ENCODE results near the gene PPP5C. TPM values are rescaled to one million over a fixed set of nuclear protein-coding genes. Genes with fewer than 3 reads are reported as not detected.
A peak's percentile ranks its signal among the peaks of the same experiment; 100 is the strongest.
"Not testable (repeated sequence)": the region's sequence is repeated elsewhere in the genome, so short reads cannot be mapped to it uniquely, and the experiment has no call there.

Gene PPP5C
- total and polyA plus RNA-seq, 3 experiments from 2014 or later, result 38.7 to 124 (median 124) TPM

DNA sequence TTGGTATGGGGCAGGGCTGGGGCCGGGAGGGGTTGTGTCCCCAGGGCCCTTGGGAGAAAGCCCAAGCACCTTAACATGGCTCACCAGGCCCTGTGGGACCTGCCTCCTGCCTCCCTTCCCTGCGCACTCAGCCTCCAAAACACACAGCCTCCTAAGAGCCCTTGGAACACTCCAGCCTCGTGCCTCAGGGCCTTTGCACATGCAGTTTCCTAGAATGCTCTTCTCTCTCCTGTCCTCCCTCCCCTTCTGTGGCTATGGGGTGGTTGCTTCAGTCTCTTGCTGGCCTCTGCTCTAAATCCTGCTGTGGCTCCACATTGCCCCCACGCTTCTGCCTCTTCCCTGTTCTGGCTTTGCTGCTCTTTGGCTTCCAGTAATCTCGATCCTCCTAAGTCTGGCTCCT, 26.3 kb upstream of the PPP5C start:
- Histone ChIP-seq H3K9me3 (ENCODE audit: low read length) (no peaks in the 10 kb centered on the region), H3K36me3 (ENCODE audit: insufficient read depth, low read length) (no peaks in the 10 kb centered on the region), H3K4me1 (ENCODE audit: insufficient read depth, low read length) (no peaks in the 10 kb centered on the region), H3K27me3 (ENCODE audit: insufficient read depth, low read length, poor library complexity, severe bottlenecking) (no peaks in the 10 kb centered on the region), H3K27ac (ENCODE audit: low read depth, low read length) (no peak overlapping the region), H3K4me3 (ENCODE audit: low read length) (no peak overlapping the region)
- H3K9me3 Mint-ChIP-seq, result peaks cover 0 to 4% (median 2%) of the 10 kb centered on the region in 5 donors
- H3K27me3 Mint-ChIP-seq, result peaks cover 0 to 5% of the 10 kb centered on the region in 2 donors
- H3K4me3 Mint-ChIP-seq, result no peak overlapping the region
- no peaks in the 10 kb centered on the region for H3K4me1 Mint-ChIP-seq
- peaks cover 0 to 4% (median 0%) of the 10 kb centered on the region in 3 donors for H3K36me3 Mint-ChIP-seq
- DNase-seq, result no peak
- POLR2A ChIA-PET, result no interaction called here
- peak overlapping the region in 1 of 8 donors; percentile 13 for H3K27ac Mint-ChIP-seq
- CTCF ChIA-PET, result no interaction called here

DNA sequence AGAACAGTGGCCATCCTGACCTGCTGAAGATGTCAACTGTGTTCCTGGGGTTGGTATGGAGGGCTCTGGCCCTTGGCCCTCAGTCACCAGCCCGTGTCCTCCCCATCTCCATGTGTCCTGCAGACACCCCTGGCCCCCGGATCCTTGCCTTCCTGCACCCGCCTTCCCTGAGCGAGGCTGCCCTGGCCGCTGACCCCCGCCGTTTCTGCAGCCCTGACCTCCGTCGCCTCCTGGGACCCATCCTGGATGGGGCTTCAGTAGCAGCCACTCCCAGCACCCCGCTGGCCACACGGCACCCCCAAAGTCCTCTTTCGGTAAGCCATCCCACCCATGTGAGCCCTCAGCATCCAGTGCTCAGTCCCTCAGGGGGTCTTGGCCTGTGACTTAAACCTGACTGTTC, 25.2 kb upstream of the PPP5C start:
- Histone ChIP-seq H3K27me3 (ENCODE audit: insufficient read depth, low read length, poor library complexity, severe bottlenecking) (no peaks in the 10 kb centered on the region), H3K27ac (ENCODE audit: low read depth, low read length) (no peak overlapping the region), H3K4me3 (ENCODE audit: low read length) (no peak overlapping the region), H3K4me1 (ENCODE audit: insufficient read depth, low read length) (no peaks in the 10 kb centered on the region), H3K36me3 (ENCODE audit: insufficient read depth, low read length) (no peaks in the 10 kb centered on the region), H3K9me3 (ENCODE audit: low read length) (no peaks in the 10 kb centered on the region)
- H3K9me3 Mint-ChIP-seq, result peaks cover 3 to 14% (median 12%) of the 10 kb centered on the region in 5 donors
- ChIA-PET CTCF (no interaction called here), POLR2A (no interaction called here)
- DNase-seq, result no peak
- peaks cover 0 to 15% (median 0%) of the 10 kb centered on the region in 3 donors for H3K36me3 Mint-ChIP-seq
- H3K27me3 Mint-ChIP-seq, result peaks cover 0 to 5% of the 10 kb centered on the region in 2 donors
- no peak overlapping the region for H3K27ac Mint-ChIP-seq
- H3K4me1 Mint-ChIP-seq, result no peaks in the 10 kb centered on the region
- H3K4me3 Mint-ChIP-seq, result no peak overlapping the region

DNA sequence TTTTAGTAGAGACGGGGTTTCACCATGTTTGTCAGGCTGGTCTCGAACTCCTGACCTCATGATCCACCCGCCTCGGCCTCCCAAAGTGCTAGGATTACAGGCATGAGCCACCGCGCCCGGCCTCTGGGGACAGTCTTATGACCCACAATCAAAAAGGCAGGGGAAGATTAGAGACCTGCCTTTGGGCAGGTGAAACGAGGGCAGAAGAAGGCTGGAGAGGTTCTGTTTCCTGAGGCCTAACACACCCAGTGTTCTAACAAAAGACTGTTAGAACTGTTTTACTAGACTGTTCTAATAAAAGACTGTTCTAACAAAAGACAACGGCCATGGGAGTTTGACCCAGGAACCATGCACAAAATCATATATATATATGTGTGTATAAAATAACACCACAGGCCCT, 23.7 kb upstream of the PPP5C start:
- H3K27ac ChIP-seq (ENCODE audit: low read depth, low read length); H3K36me3 ChIP-seq (ENCODE audit: insufficient read depth, low read length); H3K4me3 ChIP-seq (ENCODE audit: low read length); H3K27me3 ChIP-seq (ENCODE audit: insufficient read depth, low read length, poor library complexity, severe bottlenecking); CTCF ChIA-PET; H3K4me1 ChIP-seq (ENCODE audit: insufficient read depth, low read length); DNase-seq; H3K27me3 Mint-ChIP-seq; H3K4me1 Mint-ChIP-seq; H3K27ac Mint-ChIP-seq; H3K9me3 ChIP-seq (ENCODE audit: low read length); H3K4me3 Mint-ChIP-seq; POLR2A ChIA-PET: not testable (repeated sequence)
- peaks cover 11 to 25% (median 24%) of the 10 kb centered on the region in 5 donors for H3K9me3 Mint-ChIP-seq
- H3K36me3 Mint-ChIP-seq, result peaks cover 0 to 21% (median 0%) of the 10 kb centered on the region in 3 donors

DNA sequence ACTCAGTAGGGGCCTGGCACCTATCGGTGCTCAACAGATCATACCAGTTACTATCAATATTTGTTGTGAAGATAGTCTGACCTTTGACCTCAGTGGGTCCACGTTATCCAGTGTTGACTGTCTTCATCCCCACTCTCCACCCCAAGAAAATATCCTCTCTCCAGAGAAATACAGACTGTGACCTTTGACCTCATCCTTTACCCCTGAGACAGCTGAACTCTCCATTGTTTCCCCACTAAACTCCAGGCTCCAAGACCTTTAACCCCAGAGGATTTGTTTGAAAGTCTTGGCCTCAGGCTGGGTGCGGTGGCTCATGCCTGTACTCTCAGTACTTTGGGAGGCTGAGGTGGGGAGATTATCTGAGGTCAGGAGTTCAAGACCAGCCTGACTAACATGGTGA, 22.6 kb upstream of the PPP5C start:
- DNase-seq, result no peak
- H3K4me3 ChIP-seq (ENCODE audit: low read length), result no peak overlapping the region
- no peaks in the 10 kb centered on the region for H3K4me1 ChIP-seq (ENCODE audit: insufficient read depth, low read length)
- Mint-ChIP-seq H3K27me3 (peaks cover 0 to 2% of the 10 kb centered on the region in 2 donors), H3K27ac (no peak overlapping the region), H3K36me3 (peaks cover 0 to 25% (median 3%) of the 10 kb centered on the region in 3 donors), H3K9me3 (peaks cover 15 to 32% (median 31%) of the 10 kb centered on the region in 5 donors), H3K4me1 (no peaks in the 10 kb centered on the region), H3K4me3 (no peak overlapping the region)
- H3K27ac ChIP-seq (ENCODE audit: low read depth, low read length), result no peak overlapping the region
- H3K9me3 ChIP-seq (ENCODE audit: low read length), result peaks cover 8% of the 10 kb centered on the region
- no peaks in the 10 kb centered on the region for H3K36me3 ChIP-seq (ENCODE audit: insufficient read depth, low read length)
- CTCF ChIA-PET, result no interaction called here
- H3K27me3 ChIP-seq (ENCODE audit: insufficient read depth, low read length, poor library complexity, severe bottlenecking), result no peaks in the 10 kb centered on the region
- POLR2A ChIA-PET, result no interaction called here

DNA sequence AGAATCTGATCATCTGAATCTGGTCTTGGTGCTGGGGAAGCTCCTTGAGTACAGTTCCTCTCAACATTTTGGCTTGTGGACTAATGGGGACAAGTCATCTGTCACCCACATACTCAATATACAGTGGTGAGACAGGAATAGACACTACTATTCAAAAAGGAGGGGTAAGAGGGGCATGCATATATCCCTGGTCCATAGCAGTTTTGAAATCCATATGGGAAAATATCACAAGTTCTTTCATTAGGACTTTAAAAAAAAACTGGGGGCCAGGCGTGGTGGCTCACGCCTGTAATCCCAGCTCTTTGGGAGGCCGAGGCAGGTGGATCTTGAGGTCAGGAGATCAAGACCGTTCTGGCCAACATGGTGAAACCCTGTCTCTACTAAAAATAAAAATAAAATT, 20.3 kb upstream of the PPP5C start:
- no peak overlapping the region for H3K4me3 ChIP-seq (ENCODE audit: low read length)
- H3K4me3 Mint-ChIP-seq, result no peak overlapping the region
- H3K9me3 ChIP-seq (ENCODE audit: low read length), result peaks cover 8% of the 10 kb centered on the region
- no peaks in the 10 kb centered on the region for H3K36me3 ChIP-seq (ENCODE audit: insufficient read depth, low read length)
- H3K4me1 ChIP-seq (ENCODE audit: insufficient read depth, low read length), result no peaks in the 10 kb centered on the region
- POLR2A ChIA-PET, result no interaction called here
- no peak for DNase-seq
- peaks cover 0 to 29% (median 3%) of the 10 kb centered on the region in 3 donors for H3K36me3 Mint-ChIP-seq
- no peaks in the 10 kb centered on the region for H3K27me3 ChIP-seq (ENCODE audit: insufficient read depth, low read length, poor library complexity, severe bottlenecking)
- CTCF ChIA-PET, result interaction anchor here (0.5 kb wide), 1 partner anchor 96 kb away, joined by 3 read pairs; no protein-coding TSS in a partner anchor
- H3K4me1 Mint-ChIP-seq, result no peaks in the 10 kb centered on the region
- peaks cover 2 to 10% of the 10 kb centered on the region in 2 donors for H3K27me3 Mint-ChIP-seq
- H3K27ac Mint-ChIP-seq, result no peak overlapping the region
- H3K9me3 Mint-ChIP-seq, result peaks cover 15 to 37% (median 33%) of the 10 kb centered on the region in 5 donors
- no peak overlapping the region for H3K27ac ChIP-seq (ENCODE audit: low read depth, low read length)

DNA sequence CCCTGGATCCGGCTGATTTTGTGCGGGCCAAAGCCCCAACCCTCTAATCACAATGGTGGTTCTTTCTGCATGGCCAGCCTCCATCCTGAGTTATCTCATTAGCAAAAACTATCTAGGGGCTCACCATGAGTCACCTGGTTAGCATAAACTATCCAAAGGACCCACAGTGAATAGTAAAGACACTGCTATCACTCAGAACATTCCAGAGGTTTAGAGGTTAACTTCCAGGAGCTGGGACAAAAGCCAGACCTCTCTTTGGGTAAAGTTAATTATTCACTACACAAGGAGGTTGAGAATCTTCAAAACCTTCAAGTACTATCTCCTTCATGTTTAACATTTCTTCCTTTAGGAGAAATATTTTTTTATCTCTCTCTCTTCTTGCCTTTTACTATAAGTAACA, 18.8 kb upstream of the PPP5C start:
- Histone ChIP-seq H3K36me3 (ENCODE audit: insufficient read depth, low read length) (no peaks in the 10 kb centered on the region), H3K4me3 (ENCODE audit: low read length) (no peak overlapping the region), H3K9me3 (ENCODE audit: low read length) (peaks cover 8% of the 10 kb centered on the region), H3K4me1 (ENCODE audit: insufficient read depth, low read length) (no peaks in the 10 kb centered on the region), H3K27ac (ENCODE audit: low read depth, low read length) (no peak overlapping the region), H3K27me3 (ENCODE audit: insufficient read depth, low read length, poor library complexity, severe bottlenecking) (no peaks in the 10 kb centered on the region)
- Mint-ChIP-seq H3K27ac (no peak overlapping the region), H3K27me3 (peaks cover 2 to 10% of the 10 kb centered on the region in 2 donors), H3K4me3 (no peak overlapping the region), H3K9me3 (peaks cover 15 to 37% (median 33%) of the 10 kb centered on the region in 5 donors), H3K4me1 (no peaks in the 10 kb centered on the region), H3K36me3 (peaks cover 0 to 29% (median 3%) of the 10 kb centered on the region in 3 donors)
- no peak for DNase-seq
- ChIA-PET POLR2A (no interaction called here), CTCF (no interaction called here)

DNA sequence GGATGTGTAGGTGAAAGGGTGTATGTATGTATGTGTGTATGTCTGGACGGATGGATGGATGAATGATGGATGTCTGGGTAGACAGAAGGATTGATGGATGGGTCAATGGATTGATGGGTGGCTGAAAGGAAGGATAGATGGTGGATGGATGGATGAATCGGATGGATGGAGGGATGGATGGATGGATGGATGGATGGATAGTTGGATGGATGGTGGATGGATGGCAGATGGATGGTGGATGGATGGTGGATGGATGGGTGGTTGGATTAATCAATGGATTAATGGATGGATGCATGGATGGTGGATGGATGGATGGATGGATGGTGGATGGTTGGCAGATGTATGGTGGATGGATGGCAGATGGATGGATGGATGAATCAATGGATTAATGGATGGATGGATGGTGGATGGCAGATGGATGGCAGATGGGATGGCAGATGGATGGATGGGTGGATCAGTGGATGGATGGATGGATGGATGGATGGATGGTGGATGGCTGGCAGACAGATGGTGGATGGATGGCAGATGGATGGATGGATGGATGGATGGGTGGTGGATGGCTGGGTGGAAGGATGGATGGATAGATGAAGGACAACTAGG, 16.5 kb upstream of the PPP5C start:
- no peak overlapping the region for H3K27ac Mint-ChIP-seq
- ChIA-PET POLR2A (no interaction called here), CTCF (no interaction called here)
- Histone ChIP-seq H3K9me3 (ENCODE audit: low read length) (peaks cover 8% of the 10 kb centered on the region), H3K27ac (ENCODE audit: low read depth, low read length) (no peak overlapping the region), H3K27me3 (ENCODE audit: insufficient read depth, low read length, poor library complexity, severe bottlenecking) (no peaks in the 10 kb centered on the region), H3K4me1 (ENCODE audit: insufficient read depth, low read length) (no peaks in the 10 kb centered on the region), H3K36me3 (ENCODE audit: insufficient read depth, low read length) (no peaks in the 10 kb centered on the region), H3K4me3 (ENCODE audit: low read length) (no peak overlapping the region)
- no peak overlapping the region for H3K4me3 Mint-ChIP-seq
- H3K27me3 Mint-ChIP-seq, result peaks cover 2 to 10% of the 10 kb centered on the region in 2 donors
- peaks cover 0 to 26% (median 3%) of the 10 kb centered on the region in 3 donors for H3K36me3 Mint-ChIP-seq
- no peaks in the 10 kb centered on the region for H3K4me1 Mint-ChIP-seq
- DNase-seq, result no peak
- peaks cover 15 to 36% (median 32%) of the 10 kb centered on the region in 5 donors for H3K9me3 Mint-ChIP-seq

DNA sequence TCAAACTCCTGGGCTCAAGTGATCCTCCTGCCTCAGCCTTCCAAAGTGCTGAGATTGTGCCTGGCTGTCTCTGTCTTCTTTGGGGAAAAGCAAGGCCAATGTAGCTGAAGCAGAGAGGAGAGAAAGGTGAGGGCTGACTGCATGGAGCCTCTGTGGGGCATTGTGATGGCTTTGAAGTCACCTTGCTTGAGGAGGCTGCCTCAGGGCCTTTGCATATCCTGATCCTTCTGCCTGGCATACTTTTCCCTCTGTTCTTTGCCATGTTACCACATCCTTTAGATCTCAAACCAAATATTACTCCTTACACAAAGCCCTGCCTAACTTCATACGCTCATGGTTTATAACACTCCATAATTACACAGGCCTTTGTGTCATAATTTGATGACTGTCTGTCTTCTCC, 9.4 kb upstream of the PPP5C start:
- H3K9me3 Mint-ChIP-seq, result no peaks in the 10 kb centered on the region
- CTCF ChIA-PET, result no interaction called here

More for the DNA sequence above, 9.4 kb upstream of the PPP5C start:
- Mint-ChIP-seq H3K4me1 (no peaks in the 10 kb centered on the region), H3K36me3 (no peaks in the 10 kb centered on the region), H3K27ac (no peak overlapping the region), H3K4me3 (no peak overlapping the region), H3K27me3 (peaks cover 3 to 7% of the 10 kb centered on the region in 2 donors)
- no peaks in the 10 kb centered on the region for H3K4me1 ChIP-seq (ENCODE audit: insufficient read depth, low read length)
- DNase-seq, result no peak
- no peak overlapping the region for H3K27ac ChIP-seq (ENCODE audit: low read depth, low read length)
- H3K9me3 ChIP-seq (ENCODE audit: low read length), result no peaks in the 10 kb centered on the region
- no peak overlapping the region for H3K4me3 ChIP-seq (ENCODE audit: low read length)
- H3K36me3 ChIP-seq (ENCODE audit: insufficient read depth, low read length), result no peaks in the 10 kb centered on the region
- H3K27me3 ChIP-seq (ENCODE audit: insufficient read depth, low read length, poor library complexity, severe bottlenecking), result no peaks in the 10 kb centered on the region
- POLR2A ChIA-PET, result no interaction called here

All from CD8-positive, alpha-beta memory T cell (primary cell).